ENCODE data around the gene UBE2D2.
"Not testable (repeated sequence)": the region's sequence is repeated elsewhere in the genome, so short reads cannot be mapped to it uniquely, and the experiment has no call there.

DNA sequence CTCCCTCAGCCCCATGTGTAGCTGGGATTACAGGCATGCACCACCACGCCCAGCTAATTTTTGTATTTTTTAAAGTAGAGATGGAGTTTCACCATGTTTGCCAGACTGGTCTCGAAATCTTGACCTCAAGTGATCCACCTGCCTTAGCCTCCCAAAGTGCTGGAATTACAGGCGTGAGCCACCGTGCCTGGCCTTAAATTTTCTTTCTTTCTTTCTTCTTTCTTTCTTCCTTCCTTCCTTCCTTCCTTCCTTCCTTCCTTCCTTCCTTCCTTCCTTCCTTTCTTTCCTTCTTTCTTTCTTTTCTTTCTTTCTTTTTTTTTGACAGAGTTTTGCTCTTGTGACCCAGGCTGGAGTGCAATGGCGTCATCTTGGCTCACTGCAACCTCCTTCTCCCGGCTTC, 14.5 kb upstream of the UBE2D2 start:
- TF ChIP-seq, protein P1, sequence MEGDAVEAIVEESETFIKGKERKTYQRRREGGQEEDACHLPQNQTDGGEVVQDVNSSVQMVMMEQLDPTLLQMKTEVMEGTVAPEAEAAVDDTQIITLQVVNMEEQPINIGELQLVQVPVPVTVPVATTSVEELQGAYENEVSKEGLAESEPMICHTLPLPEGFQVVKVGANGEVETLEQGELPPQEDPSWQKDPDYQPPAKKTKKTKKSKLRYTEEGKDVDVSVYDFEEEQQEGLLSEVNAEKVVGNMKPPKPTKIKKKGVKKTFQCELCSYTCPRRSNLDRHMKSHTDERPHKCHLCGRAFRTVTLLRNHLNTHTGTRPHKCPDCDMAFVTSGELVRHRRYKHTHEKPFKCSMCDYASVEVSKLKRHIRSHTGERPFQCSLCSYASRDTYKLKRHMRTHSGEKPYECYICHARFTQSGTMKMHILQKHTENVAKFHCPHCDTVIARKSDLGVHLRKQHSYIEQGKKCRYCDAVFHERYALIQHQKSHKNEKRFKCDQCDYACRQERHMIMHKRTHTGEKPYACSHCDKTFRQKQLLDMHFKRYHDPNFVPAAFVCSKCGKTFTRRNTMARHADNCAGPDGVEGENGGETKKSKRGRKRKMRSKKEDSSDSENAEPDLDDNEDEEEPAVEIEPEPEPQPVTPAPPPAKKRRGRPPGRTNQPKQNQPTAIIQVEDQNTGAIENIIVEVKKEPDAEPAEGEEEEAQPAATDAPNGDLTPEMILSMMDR (IDR thresholded peaks at IDR 0.05): not testable (repeated sequence)
- TF ChIP-seq EZH2 (IDR thresholded peaks at IDR 0.05; ENCODE audit: borderline replicate concordance, insufficient read depth, low read depth, low read length, poor library complexity, severe bottlenecking): not testable (repeated sequence)

Measured in B cell (primary cell).